Subcutaneous abdominal adipose tissue (tissue), 5 donors: ENCODE results near the gene PLTP.

Experiments
- H3K27ac ChIP-seq: one replicate; pipeline ENCODE4 v1.7.0; 2013; ENCODE audit warnings: low read depth, mild to moderate bottlenecking, inconsistent platforms, low read length, moderate library complexity
- H3K27me3 ChIP-seq, 5 donors: one replicate each; pipeline ENCODE4 v1.7.0; 2013; ENCODE audit warnings: low read length in 5 of 5, inconsistent platforms in 1 of 5; ENCODE audit not compliant: control insufficient read depth in 5 of 5, insufficient read depth in 4 of 5
- H3K36me3 ChIP-seq, 5 donors: one replicate each; pipeline ENCODE4 v1.7.0; 2013; ENCODE audit warnings: low read length in 5 of 5; ENCODE audit not compliant: control insufficient read depth in 5 of 5, insufficient read depth in 5 of 5
- H3K4me1 ChIP-seq, 5 donors: one replicate each; pipeline ENCODE4 v1.7.0; 2013; ENCODE audit warnings: low read length in 5 of 5, mild to moderate bottlenecking in 3 of 5, moderate library complexity in 1 of 5; ENCODE audit not compliant: control insufficient read depth in 5 of 5, insufficient read depth in 5 of 5
- H3K4me3 ChIP-seq, 5 donors: one replicate each; pipeline ENCODE4 v1.7.0; 2013; ENCODE audit warnings: low read length in 5 of 5, low read depth in 1 of 5
- H3K9ac ChIP-seq, 5 donors: one replicate each; pipeline ENCODE4 v1.7.0; 2013; ENCODE audit warnings: low read length in 5 of 5, mild to moderate bottlenecking in 4 of 5, moderate library complexity in 3 of 5
- H3K9me3 ChIP-seq, 5 donors: one replicate each; pipeline ENCODE4 v1.7.0; 2013; ENCODE audit warnings: low read length in 5 of 5; ENCODE audit not compliant: control insufficient read depth in 5 of 5
- donor health status: healthy.
- donor health status: healthy.
- donor health status: healthy.
- donor health status: healthy.
- donor health status: healthy.

Gene PLTP

GRCh38 chr20:45950330-45950646 is 38.3 kb upstream of the PLTP start:
- H3K27ac ChIP-seq, result no peak overlapping the region
- H3K4me3 ChIP-seq, result no peak overlapping the region
- H3K9me3 ChIP-seq, result no peaks in the 10 kb centered on the region
- no peak overlapping the region for H3K9ac ChIP-seq
- no peaks in the 10 kb centered on the region for H3K27me3 ChIP-seq
- H3K4me1 ChIP-seq, result peaks cover 4 to 14% (median 11%) of the 10 kb centered on the region in 5 donors
- H3K36me3 ChIP-seq, result peaks cover 0 to 87% (median 83%) of the 10 kb centered on the region in 5 donors

DNA sequence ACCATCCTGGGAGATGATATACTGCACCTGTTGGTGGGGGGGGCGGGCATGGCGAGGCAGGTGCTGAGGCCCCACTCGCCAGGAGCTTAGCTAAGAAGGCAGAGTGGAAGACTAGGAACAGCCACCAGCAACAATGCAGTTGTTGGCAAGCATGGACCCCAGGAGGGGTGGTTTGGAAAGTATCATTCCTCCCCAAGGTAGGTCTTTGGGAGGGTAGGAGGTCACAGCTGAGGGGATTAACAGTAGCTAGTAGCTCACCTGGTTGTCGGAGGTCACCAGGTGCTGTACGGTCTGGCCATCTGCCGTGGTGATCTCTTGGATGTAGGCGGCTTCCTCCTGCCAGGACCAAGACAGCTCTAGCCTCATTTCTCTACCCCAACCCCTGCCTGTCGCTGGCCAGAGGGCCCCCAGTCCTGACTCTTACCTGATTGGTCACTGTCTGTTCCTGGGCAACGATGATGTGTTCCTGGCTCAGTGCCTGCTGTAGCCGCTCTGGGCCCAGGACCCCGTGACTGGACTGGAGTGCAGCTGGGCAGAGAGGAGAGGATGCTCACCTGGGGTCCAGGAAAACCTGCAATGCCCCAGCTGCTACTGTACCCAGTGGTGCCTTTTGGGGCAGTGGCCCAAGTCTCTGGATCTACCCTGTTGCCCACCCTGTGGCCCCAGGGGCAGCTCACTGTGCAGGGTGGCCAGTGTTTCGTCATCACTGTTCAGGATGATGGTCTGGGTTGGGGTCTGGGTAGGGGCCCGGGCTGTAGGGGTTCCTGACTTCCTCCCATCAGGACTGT is 37.8 kb upstream of the PLTP start:
- H3K9ac ChIP-seq, result peak overlapping the region in 1 of 5 donors; percentile 12
- peaks cover 0 to 93% (median 88%) of the 10 kb centered on the region in 5 donors for H3K36me3 ChIP-seq
- H3K9me3 ChIP-seq, result no peaks in the 10 kb centered on the region
- peaks cover 4 to 14% (median 11%) of the 10 kb centered on the region in 5 donors for H3K4me1 ChIP-seq
- no peak overlapping the region for H3K4me3 ChIP-seq
- H3K27me3 ChIP-seq, result no peaks in the 10 kb centered on the region
- H3K27ac ChIP-seq, result no peak overlapping the region

DNA sequence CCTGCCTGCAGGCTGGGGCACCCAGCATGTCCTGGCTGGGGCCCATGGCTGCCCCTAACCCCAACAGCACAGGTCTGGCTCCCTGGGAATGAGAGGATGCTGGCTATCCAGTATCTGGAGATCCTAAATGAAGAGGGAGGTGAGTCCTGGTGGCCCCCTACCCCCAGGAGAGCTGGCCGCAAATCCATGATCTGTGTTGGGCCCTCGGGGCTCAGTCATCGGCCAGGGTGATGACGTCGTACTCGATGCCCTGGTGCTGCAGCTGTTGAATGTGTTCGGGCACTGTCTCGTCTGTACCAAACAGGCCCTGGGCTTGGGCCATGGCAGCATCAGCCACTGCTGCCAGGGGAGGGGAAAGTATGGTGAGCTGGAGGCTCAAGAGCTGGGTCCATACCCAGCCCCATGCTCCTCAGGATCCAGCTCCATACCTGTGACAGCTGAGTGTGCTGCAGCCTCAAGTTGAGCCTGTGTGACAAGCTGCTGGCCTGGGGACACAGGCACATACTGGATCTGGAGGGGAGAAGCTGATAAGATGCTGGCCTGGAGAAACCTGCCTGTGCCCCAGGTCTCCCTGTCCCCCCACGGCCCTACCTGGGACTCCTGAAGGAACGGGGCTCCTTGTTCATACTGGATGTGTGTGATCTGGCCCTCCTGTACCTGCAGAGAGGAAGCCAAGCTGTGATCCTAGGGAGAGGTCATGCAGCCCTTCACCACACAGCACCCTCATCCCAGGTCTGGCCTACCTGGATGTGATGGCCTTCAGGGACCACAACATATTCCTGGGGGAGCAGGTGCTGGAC is 37.0 kb upstream of the PLTP start:
- Histone ChIP-seq H3K27ac (no peak overlapping the region), H3K9me3 (no peaks in the 10 kb centered on the region), H3K9ac (peak overlapping the region in 1 of 5 donors; percentile 12), H3K4me3 (no peak overlapping the region), H3K36me3 (peaks cover 6 to 100% (median 96%) of the 10 kb centered on the region in 5 donors), H3K27me3 (no peaks in the 10 kb centered on the region), H3K4me1 (peaks cover 4 to 14% (median 11%) of the 10 kb centered on the region in 5 donors)

DNA sequence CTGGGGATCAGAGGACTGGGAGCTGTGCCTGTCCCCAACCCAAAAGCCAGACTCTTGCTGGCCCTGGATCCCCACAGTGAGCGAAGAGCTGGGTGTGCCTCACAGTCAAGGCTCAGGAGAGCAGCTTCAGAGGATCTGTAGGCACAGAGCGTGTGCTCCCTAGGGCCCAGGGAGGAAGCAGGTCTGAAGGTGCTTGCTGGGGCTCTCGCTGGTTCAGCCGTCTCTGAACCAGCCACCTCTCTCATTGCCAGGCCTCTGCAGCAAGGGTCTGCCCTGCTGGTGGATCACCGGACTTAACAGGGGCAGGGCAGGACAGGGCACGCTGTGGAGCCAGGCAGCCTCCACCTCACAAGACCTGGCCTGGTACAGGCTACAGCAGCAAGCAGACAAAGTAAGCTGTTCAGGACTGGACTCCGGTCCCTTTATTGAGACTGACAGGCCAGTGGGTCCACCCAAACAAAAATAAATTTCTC is 36.3 kb upstream of the PLTP start:
- no peak overlapping the region for H3K27ac ChIP-seq
- no peak overlapping the region for H3K4me3 ChIP-seq
- H3K9me3 ChIP-seq, result no peaks in the 10 kb centered on the region
- peaks cover 7 to 100% (median 98%) of the 10 kb centered on the region in 5 donors for H3K36me3 ChIP-seq
- no peak overlapping the region for H3K9ac ChIP-seq
- no peaks in the 10 kb centered on the region for H3K27me3 ChIP-seq
- H3K4me1 ChIP-seq, result peaks cover 4 to 14% (median 11%) of the 10 kb centered on the region in 5 donors

DNA sequence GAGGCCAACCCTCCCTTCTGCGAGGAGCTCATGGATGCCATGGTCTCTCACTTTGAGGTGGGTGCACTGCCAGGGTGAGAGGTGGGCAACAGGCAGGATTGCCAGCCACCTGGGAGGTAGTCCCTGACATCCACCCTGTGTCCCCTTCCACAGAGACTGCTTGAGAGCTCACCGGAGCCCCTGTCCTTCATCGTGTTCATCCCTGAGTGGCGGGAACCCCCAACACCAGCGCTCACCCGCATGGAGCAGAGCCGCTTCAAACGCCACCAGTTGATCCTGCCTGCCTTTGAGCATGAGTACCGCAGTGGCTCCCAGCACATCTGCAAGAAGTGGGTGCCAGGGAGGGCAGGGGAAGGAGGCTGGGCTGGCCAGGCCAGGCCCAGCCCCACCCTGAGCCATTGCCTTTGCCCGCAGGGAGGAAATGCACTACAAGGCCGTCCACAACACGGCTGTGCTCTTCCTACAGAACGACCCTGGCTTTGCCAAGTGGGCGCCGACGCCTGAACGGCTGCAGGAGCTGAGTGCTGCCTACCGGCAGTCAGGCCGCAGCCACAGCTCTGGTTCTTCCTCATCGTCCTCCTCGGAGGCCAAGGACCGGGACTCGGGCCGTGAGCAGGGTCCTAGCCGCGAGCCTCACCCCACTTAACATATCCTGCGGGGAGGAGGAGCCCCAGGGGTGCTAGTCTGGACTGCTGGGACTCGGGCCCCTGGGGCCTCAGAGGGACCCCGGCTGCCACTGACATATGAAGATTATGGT is 35.3 kb upstream of the PLTP start:
- Histone ChIP-seq H3K27ac (peak overlapping the region; percentile 76), H3K4me1 (peaks cover 4 to 14% (median 11%) of the 10 kb centered on the region in 5 donors), H3K27me3 (no peaks in the 10 kb centered on the region)

GRCh38 chr20:45946149-45946970 is 34.4 kb upstream of the PLTP start:
- Histone ChIP-seq H3K27ac (peak overlapping the region; percentile 76), H3K9me3 (no peaks in the 10 kb centered on the region), H3K4me1 (peaks cover 4 to 14% (median 11%) of the 10 kb centered on the region in 5 donors), H3K27me3 (no peaks in the 10 kb centered on the region), H3K36me3 (peaks cover 7 to 96% (median 88%) of the 10 kb centered on the region in 5 donors), H3K9ac (peak overlapping the region in 2 of 5 donors; percentile 22 to 41), H3K4me3 (no peak overlapping the region)

More for the DNA sequence above, 35.3 kb upstream of the PLTP start:
- Histone ChIP-seq H3K4me3 (no peak overlapping the region), H3K9me3 (no peaks in the 10 kb centered on the region), H3K9ac (no peak overlapping the region), H3K36me3 (peaks cover 7 to 100% (median 96%) of the 10 kb centered on the region in 5 donors)

- Histone ChIP-seq H3K9ac (peak overlapping the region in 1 of 5 donors; percentile 22), H3K27me3 (no peaks in the 10 kb centered on the region), H3K4me3 (no peak overlapping the region), H3K27ac (peak overlapping the region; percentile 76), H3K4me1 (peaks cover 4 to 14% (median 11%) of the 10 kb centered on the region in 5 donors), H3K9me3 (no peaks in the 10 kb centered on the region), H3K36me3 (peaks cover 7 to 96% (median 90%) of the 10 kb centered on the region in 5 donors)
Measured at GRCh38 chr20:45945678-45946148, 33.8 kb upstream of the PLTP start.

DNA sequence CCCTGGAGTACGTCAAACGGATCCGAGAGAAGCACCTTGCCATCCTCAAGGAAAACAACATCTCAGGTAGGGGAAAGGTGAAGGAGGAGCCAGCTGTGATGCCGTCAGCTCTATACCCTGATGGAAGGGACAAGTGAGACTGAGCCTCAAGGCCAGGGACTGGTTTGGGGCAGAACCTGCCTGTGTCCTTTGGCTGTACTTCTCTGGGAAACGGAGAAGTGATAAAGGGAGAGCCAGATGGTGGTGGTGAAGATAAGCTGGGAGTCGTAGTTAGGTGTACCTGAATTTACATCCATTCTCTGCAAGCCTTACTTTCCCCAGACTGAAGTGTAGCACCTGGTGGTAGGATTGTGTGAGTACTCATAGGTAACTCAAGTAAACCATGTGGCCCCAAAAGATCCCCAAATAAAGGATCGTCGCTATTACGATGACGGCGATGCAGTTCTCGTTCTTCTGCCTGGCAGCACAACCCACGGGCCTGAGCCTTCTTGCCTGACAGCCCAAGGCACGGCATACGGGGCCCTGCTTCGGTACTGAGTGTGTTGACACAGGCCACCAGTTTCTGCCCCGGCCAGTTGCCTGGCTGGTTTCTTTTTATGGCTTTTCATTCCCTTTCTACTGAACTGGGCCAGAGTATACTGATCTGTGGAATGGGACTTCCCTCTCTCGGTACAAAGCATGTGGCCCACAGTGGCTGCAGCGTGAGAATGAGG is 33.2 kb upstream of the PLTP start:
- Histone ChIP-seq H3K36me3 (peaks cover 8 to 96% (median 90%) of the 10 kb centered on the region in 5 donors), H3K27ac (no peak overlapping the region), H3K27me3 (no peaks in the 10 kb centered on the region), H3K9me3 (no peaks in the 10 kb centered on the region), H3K4me1 (peaks cover 4 to 14% (median 11%) of the 10 kb centered on the region in 5 donors), H3K4me3 (no peak overlapping the region), H3K9ac (no peak overlapping the region)
